Esophagus muscularis mucosa (tissue), 3 donors: ENCODE data around the gene MPC1.

Experiments used
- POLR2A ChIP-seq: fragments of 450-650 bp; IDR thresholded peaks from one replicate; pipeline ENCODE4 v1.6.1; 2017; ENCODE audit warnings: antibody characterized with exemption, moderate library complexity, mild to moderate bottlenecking, low read depth
- TF ChIP-seq, protein P1 (sequence below), 3 experiments: fragments of 200-600 bp in 2 of 3; fragments of 450-650 bp in 1 of 3; sonication (generic) in 2 of 3; IDR thresholded peaks; one replicate each; pipeline ENCODE4 v1.5.1; 2017 to 2019; ENCODE audit warnings: antibody characterized with exemption in 3 of 3, mild to moderate bottlenecking in 2 of 3, moderate library complexity in 1 of 3

DNA sequence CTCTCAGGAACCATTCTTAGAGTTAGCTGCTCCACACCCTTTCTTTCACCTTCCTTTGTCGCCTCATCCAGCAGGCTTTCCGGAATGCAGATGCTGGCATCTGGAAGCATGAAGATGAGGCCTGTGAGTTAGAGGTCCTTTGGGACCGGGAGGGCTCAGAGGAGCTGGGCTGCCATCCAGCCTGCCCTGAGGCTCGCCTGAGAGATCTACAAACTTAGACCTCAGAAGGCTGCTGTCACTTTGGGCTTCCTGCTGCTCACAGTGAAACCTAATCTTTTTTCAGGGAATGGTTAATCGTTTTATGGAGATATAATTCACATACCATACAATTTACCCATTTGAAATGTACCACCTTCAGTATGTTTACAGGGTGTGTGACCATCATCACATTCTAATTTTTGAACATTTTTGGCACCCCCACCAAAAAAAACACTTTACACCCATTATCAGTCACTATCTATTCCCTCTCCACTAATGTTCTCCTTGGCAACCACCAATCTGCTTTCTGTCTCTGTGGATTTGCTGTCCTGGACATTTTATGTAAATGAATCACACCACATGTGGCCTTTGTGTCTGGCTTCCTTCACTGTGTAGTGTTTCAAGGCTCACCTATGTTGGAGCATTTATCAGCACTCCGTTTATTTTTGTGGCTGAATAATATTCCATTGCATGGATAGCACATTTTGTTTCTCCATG lies 20.0 kb upstream of the MPC1 start:
- no peak for TF ChIP-seq POLR2A
- TF ChIP-seq, protein P1, sequence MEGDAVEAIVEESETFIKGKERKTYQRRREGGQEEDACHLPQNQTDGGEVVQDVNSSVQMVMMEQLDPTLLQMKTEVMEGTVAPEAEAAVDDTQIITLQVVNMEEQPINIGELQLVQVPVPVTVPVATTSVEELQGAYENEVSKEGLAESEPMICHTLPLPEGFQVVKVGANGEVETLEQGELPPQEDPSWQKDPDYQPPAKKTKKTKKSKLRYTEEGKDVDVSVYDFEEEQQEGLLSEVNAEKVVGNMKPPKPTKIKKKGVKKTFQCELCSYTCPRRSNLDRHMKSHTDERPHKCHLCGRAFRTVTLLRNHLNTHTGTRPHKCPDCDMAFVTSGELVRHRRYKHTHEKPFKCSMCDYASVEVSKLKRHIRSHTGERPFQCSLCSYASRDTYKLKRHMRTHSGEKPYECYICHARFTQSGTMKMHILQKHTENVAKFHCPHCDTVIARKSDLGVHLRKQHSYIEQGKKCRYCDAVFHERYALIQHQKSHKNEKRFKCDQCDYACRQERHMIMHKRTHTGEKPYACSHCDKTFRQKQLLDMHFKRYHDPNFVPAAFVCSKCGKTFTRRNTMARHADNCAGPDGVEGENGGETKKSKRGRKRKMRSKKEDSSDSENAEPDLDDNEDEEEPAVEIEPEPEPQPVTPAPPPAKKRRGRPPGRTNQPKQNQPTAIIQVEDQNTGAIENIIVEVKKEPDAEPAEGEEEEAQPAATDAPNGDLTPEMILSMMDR (IDR thresholded peaks at IDR 0.05): no peak
